ENCODE measurements around the gene SNRNP40. TPM values are rescaled to one million over a fixed set of nuclear protein-coding genes. Genes with fewer than 3 reads are reported as not detected.

Gene SNRNP40
- total RNA-seq (2022) (65.4 and 72.8 TPM in 2 replicates), Bru-seq, nascent RNA (percentile 86 among the genes with signal in this experiment), BruChase-seq, experiment 1, labeled RNA remaining after a 6-hour chase (percentile 79 among the genes with signal in this experiment), BruChase-seq, experiment 2, labeled RNA remaining after a 2-hour chase (percentile 82 among the genes with signal in this experiment)
- long read RNA-seq, transcript SNRNP40-201 (10 exons, 1,597 nt) = major isoform, 142 of 159 reads
- long read RNA-seq, partial matches to known transcripts = 1 of 159 reads
- long read RNA-seq, other reads (novel, unspliced or antisense) = 14 of 159 reads

DNA sequence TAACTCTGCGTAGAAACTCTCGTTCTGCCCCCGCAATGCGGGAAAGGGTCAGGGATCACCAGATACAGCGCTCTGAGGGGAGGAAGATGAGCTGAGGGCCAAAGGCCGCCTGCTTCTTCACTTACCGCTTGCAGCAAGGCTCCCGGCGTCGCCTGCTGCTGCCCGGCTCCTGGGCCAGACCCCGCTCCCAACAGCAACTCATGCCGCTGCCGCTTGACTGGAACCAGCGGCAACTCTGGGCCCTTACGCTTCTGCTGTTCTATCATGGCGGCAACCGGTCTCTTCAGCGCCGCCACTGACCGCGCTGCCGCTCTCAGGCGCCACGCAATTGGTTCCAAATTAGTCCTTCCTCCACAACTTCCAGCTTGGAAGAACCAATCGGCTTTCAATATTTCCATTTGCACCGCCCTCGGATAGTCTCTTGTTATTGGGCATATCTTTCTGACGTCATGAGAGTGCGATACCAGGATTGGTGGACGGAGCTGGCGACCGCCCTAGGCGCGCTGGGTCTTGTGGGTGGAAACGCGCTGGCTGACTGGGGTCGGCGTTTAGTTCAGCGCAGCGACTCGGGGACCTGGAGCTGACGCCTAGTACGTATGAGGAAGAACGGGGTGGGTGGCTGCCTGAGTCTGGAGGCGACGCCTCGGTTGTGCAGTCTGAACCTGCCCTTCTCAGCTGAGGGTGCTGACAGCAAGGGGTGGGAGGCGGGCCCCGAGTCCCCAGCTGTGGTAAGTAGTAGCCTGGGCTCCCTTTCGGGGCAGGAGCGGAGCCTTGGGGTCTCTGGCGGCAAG is at the start of gene SNRNP40, which contains the start of gene ZCCHC17:
TSS of gene SNRNP40 (minus strand) at position 303 of the 791 bp plus-strand sequence. CDS start at position 266, 37 bp downstream.
TSS of gene ZCCHC17 (plus strand) at position 547 of the 791 bp plus-strand sequence. CDS start 13,067 bp downstream, outside the sequence.
- intact Hi-C loops (cut with micrococcal nuclease) = loop anchor here (2.0 kb wide), 1 partner anchor 38 kb away; no protein-coding TSS in a partner anchor
- no peaks in the 10 kb centered on the region for H3K27me3 Mint-ChIP-seq (ENCODE audit: insufficient read depth, unreplicated experiment)
- H3K36me3 Mint-ChIP-seq (ENCODE audit: insufficient read depth, unreplicated experiment) = peaks cover 28% of the 10 kb centered on the region
- peak; percentile 99 for DNase-seq (ENCODE audit: unreplicated experiment)
- no peak within 1 kb of the TSS for H3K4me3 Mint-ChIP-seq (ENCODE audit: unreplicated experiment)
- H3K9me3 Mint-ChIP-seq (ENCODE audit: unreplicated experiment) = no peaks in the 10 kb centered on the region
- peaks cover 28% of the 10 kb centered on the region for H3K4me1 Mint-ChIP-seq (ENCODE audit: insufficient read depth, unreplicated experiment)
- H3K27ac Mint-ChIP-seq (ENCODE audit: low read depth, unreplicated experiment) = no peak within 1 kb of the TSS
- TF ChIP-seq, protein P1, sequence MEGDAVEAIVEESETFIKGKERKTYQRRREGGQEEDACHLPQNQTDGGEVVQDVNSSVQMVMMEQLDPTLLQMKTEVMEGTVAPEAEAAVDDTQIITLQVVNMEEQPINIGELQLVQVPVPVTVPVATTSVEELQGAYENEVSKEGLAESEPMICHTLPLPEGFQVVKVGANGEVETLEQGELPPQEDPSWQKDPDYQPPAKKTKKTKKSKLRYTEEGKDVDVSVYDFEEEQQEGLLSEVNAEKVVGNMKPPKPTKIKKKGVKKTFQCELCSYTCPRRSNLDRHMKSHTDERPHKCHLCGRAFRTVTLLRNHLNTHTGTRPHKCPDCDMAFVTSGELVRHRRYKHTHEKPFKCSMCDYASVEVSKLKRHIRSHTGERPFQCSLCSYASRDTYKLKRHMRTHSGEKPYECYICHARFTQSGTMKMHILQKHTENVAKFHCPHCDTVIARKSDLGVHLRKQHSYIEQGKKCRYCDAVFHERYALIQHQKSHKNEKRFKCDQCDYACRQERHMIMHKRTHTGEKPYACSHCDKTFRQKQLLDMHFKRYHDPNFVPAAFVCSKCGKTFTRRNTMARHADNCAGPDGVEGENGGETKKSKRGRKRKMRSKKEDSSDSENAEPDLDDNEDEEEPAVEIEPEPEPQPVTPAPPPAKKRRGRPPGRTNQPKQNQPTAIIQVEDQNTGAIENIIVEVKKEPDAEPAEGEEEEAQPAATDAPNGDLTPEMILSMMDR (IDR thresholded peaks at IDR 0.05; ENCODE audit: unreplicated experiment) = no peak
- POLR2A ChIA-PET = interaction anchor here (0.5 to 3.9 kb wide), 35 partner anchors 9 to 582 kb away, joined by 3 to 27 read pairs (median 4); no protein-coding TSS in a partner anchor
- CTCF ChIA-PET = interaction anchor here (0.6 to 3.3 kb wide), 6 partner anchors 20 to 126 kb away, joined by 3 to 15 read pairs (median 4); no protein-coding TSS in a partner anchor
- BruUV-seq (replicated peaks) = no TSS peak

DNA sequence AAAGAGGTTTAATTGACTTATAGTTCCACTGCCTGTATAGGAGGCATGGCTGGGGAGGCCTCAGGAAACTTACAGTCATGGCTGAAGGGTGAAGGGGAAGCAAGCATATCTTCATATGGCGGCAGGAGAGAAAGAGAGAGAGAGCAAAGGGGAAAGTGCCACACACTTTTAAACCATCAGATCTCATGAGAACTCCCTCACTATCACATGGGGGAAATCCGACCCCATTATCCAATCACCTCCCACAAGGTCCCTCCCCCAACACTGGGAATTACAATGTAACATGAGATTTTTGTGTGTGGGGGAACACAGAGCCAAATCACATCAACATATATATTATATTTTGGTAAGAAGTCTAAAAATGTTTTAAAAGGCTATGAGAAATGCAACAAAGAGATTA is 49.0 kb upstream of the SNRNP40 start:
- POLR2A ChIA-PET = no interaction called here
- H3K27ac Mint-ChIP-seq (ENCODE audit: low read depth, unreplicated experiment) = no peak overlapping the region
- TF ChIP-seq, protein P1 (IDR thresholded peaks at IDR 0.05; ENCODE audit: unreplicated experiment) = no peak
- H3K9me3 Mint-ChIP-seq (ENCODE audit: unreplicated experiment) = no peaks in the 10 kb centered on the region
- DNase-seq (ENCODE audit: unreplicated experiment) = no peak
- intact Hi-C loops (cut with micrococcal nuclease) = no loop called here
- BruUV-seq (replicated peaks) = no TSS peak
- H3K4me1 Mint-ChIP-seq (ENCODE audit: insufficient read depth, unreplicated experiment) = no peaks in the 10 kb centered on the region
- H3K27me3 Mint-ChIP-seq (ENCODE audit: insufficient read depth, unreplicated experiment) = no peaks in the 10 kb centered on the region
- H3K36me3 Mint-ChIP-seq (ENCODE audit: insufficient read depth, unreplicated experiment) = peaks cover 53% of the 10 kb centered on the region
- CTCF ChIA-PET = interaction anchor here (0.6 to 1.0 kb wide), 2 partner anchors 8 to 82 kb away, joined by 3 to 5 read pairs; no protein-coding TSS in a partner anchor
- no peak overlapping the region for H3K4me3 Mint-ChIP-seq (ENCODE audit: unreplicated experiment)

DNA sequence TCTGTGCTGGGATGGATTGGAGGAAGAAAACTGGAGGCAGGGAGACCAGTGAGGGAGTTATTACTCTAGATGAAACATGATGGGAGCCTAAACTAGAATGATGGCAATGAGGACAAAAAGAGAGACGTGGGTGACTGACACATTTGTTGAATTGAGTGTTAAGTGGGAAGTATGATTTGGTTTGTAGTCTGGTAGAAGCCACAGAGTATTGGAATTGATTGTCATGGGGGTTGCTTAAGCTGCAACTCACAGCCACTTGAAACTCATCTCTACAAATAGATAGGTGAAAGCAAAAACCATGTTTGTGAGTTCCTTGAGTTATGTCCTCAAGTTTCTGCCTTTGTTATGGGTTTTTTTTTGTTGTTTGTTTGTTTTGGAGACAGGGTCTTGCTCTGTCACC is 47.9 kb upstream of the SNRNP40 start:
- CTCF ChIA-PET = no interaction called here
- Mint-ChIP-seq H3K4me3 (ENCODE audit: unreplicated experiment) (no peak overlapping the region), H3K4me1 (ENCODE audit: insufficient read depth, unreplicated experiment) (no peaks in the 10 kb centered on the region), H3K9me3 (ENCODE audit: unreplicated experiment) (no peaks in the 10 kb centered on the region), H3K36me3 (ENCODE audit: insufficient read depth, unreplicated experiment) (peaks cover 51% of the 10 kb centered on the region), H3K27me3 (ENCODE audit: insufficient read depth, unreplicated experiment) (no peaks in the 10 kb centered on the region), H3K27ac (ENCODE audit: low read depth, unreplicated experiment) (no peak overlapping the region)
- TF ChIP-seq, protein P1 (IDR thresholded peaks at IDR 0.05; ENCODE audit: unreplicated experiment) = no peak
- BruUV-seq (replicated peaks) = no TSS peak
- POLR2A ChIA-PET = no interaction called here
- no peak for DNase-seq (ENCODE audit: unreplicated experiment)
- intact Hi-C loops (cut with micrococcal nuclease) = no loop called here

Data from MCF 10A (cell line).